Epidermal melanocyte (primary cell): ENCODE data around the gene CASQ1.

Experiments
- DNase-seq: peaks from one replicate; pipeline ENCODE4 v3.0.0; 2011; ENCODE audit warnings: low spot score; ENCODE audit not compliant: insufficient read length

Gene CASQ1

GRCh38 chr1:160189649-160190625, at the start of gene CASQ1:
Gene CASQ1 (plus strand): TSS chr1:160190575. CDS start chr1:160190752, 177 bp downstream.
- no peak for DNase-seq

GRCh38 chr1:160143695-160144094, 46.7 kb upstream of the CASQ1 start:
- DNase-seq = no peak

GRCh38 chr1:160144921-160145320, 45.5 kb upstream of the CASQ1 start:
- DNase-seq = no peak

GRCh38 chr1:160146107-160146506, 44.3 kb upstream of the CASQ1 start:
- no peak for DNase-seq

- no peak for DNase-seq
These were observed 42.3 kb upstream of the CASQ1 start for GRCh38 chr1:160148121-160148520.

- no peak for DNase-seq
These were observed 41.1 kb upstream of the CASQ1 start for GRCh38 chr1:160149233-160149632.

- no peak for DNase-seq
These were observed 40.7 kb upstream of the CASQ1 start for GRCh38 chr1:160149716-160150115.

- DNase-seq = no peak
These were observed 39.1 kb upstream of the CASQ1 start, which contains the start of gene ATP1A4 for GRCh38 chr1:160151303-160151702. Gene ATP1A4 (plus strand): TSS chr1:160151603. CDS start chr1:160152041, 438 bp downstream.

- no peak for DNase-seq
These were observed 35.6 kb upstream of the CASQ1 start for GRCh38 chr1:160154790-160155189.

- DNase-seq = no peak
These were observed 34.0 kb upstream of the CASQ1 start for GRCh38 chr1:160156361-160156760.

- DNase-seq = no peak
These were observed 33.2 kb upstream of the CASQ1 start for GRCh38 chr1:160157174-160157573.

GRCh38 chr1:160158031-160158430, 32.3 kb upstream of the CASQ1 start:
- DNase-seq = no peak

GRCh38 chr1:160158534-160158933, 31.8 kb upstream of the CASQ1 start:
- DNase-seq = no peak

GRCh38 chr1:160159846-160160245, 30.5 kb upstream of the CASQ1 start:
- no peak for DNase-seq

- DNase-seq = no peak
These were observed 28.2 kb upstream of the CASQ1 start for GRCh38 chr1:160161965-160162705.

- no peak for DNase-seq
These were observed 27.4 kb upstream of the CASQ1 start for GRCh38 chr1:160162931-160163330.

GRCh38 chr1:160163615-160164014, 26.8 kb upstream of the CASQ1 start:
- no peak for DNase-seq

- no peak for DNase-seq
These were observed 26.3 kb upstream of the CASQ1 start for GRCh38 chr1:160164121-160164520.

GRCh38 chr1:160166166-160166868, 24.1 kb upstream of the CASQ1 start:
- DNase-seq = no peak

GRCh38 chr1:160167056-160167455, 23.3 kb upstream of the CASQ1 start:
- no peak for DNase-seq

- no peak for DNase-seq
These were observed 22.8 kb upstream of the CASQ1 start for GRCh38 chr1:160167580-160167979.

GRCh38 chr1:160168016-160168415, 22.4 kb upstream of the CASQ1 start:
- DNase-seq = no peak
